Activated naive CD8-positive, alpha-beta T cell (primary cell): ENCODE data around the gene BRD2.
"Not testable (repeated sequence)": the region's sequence is repeated elsewhere in the genome, so short reads cannot be mapped to it uniquely, and the experiment has no call there.

Source experiments
- H3K27ac Mint-ChIP-seq: one replicate; pipeline ENCODE4 v1.8.0; 2021; ENCODE audit warnings: mixed read lengths
- H3K27me3 Mint-ChIP-seq: one replicate; pipeline ENCODE4 v1.8.0; 2021; ENCODE audit warnings: mixed read lengths
- H3K36me3 Mint-ChIP-seq: one replicate; pipeline ENCODE4 v1.8.0; 2021; ENCODE audit warnings: mixed read lengths
- H3K4me1 Mint-ChIP-seq: one replicate; pipeline ENCODE4 v1.8.0; 2021; ENCODE audit warnings: low read depth, mixed read lengths
- H3K4me3 Mint-ChIP-seq: one replicate; pipeline ENCODE4 v1.8.0; 2021; ENCODE audit warnings: mild to moderate bottlenecking, mixed read lengths
- H3K9me3 Mint-ChIP-seq: one replicate; pipeline ENCODE4 v1.8.0; 2021; ENCODE audit warnings: low read depth, mixed read lengths

BRD2 gene

GRCh38 chr6:32968093-32968866 is at the start of gene BRD2:
BRD2 (plus strand) TSS chr6:32968594; CDS start chr6:32972899, 4,305 bp downstream.
- H3K27ac Mint-ChIP-seq: peak within 1 kb of the TSS; percentile 100
- H3K4me1 Mint-ChIP-seq: peaks cover 39% of the 10 kb centered on the region
- peaks cover 7% of the 10 kb centered on the region for H3K36me3 Mint-ChIP-seq
- H3K27me3 Mint-ChIP-seq: no peaks in the 10 kb centered on the region
- H3K9me3 Mint-ChIP-seq: no peaks in the 10 kb centered on the region
- H3K4me3 Mint-ChIP-seq: peak within 1 kb of the TSS; percentile 98

GRCh38 chr6:32920715-32921114 is 47.7 kb upstream of the BRD2 start:
- Mint-ChIP-seq H3K27me3 (peaks cover 8% of the 10 kb centered on the region), H3K4me1 (no peaks in the 10 kb centered on the region), H3K4me3 (no peak overlapping the region), H3K9me3 (no peaks in the 10 kb centered on the region), H3K27ac (no peak overlapping the region), H3K36me3 (no peaks in the 10 kb centered on the region)

GRCh38 chr6:32922083-32922482 is 46.3 kb upstream of the BRD2 start:
- Mint-ChIP-seq H3K36me3 (no peaks in the 10 kb centered on the region), H3K4me3 (no peak overlapping the region), H3K27me3 (peaks cover 8% of the 10 kb centered on the region), H3K27ac (no peak overlapping the region), H3K4me1 (no peaks in the 10 kb centered on the region), H3K9me3 (no peaks in the 10 kb centered on the region)

GRCh38 chr6:32931211-32931610 is 37.2 kb upstream of the BRD2 start:
- Mint-ChIP-seq H3K4me1 (no peaks in the 10 kb centered on the region), H3K27me3 (no peaks in the 10 kb centered on the region), H3K9me3 (no peaks in the 10 kb centered on the region), H3K36me3 (peaks cover 3% of the 10 kb centered on the region), H3K4me3 (no peak overlapping the region), H3K27ac (no peak overlapping the region)

- H3K4me3 Mint-ChIP-seq: no peak overlapping the region
- H3K27me3 Mint-ChIP-seq: no peaks in the 10 kb centered on the region
- H3K9me3 Mint-ChIP-seq: no peaks in the 10 kb centered on the region
- H3K27ac Mint-ChIP-seq: no peak overlapping the region
- no peaks in the 10 kb centered on the region for H3K4me1 Mint-ChIP-seq
- peaks cover 6% of the 10 kb centered on the region for H3K36me3 Mint-ChIP-seq
Measured at GRCh38 chr6:32932132-32932868, 36.1 kb upstream of the BRD2 start.

- H3K4me3 Mint-ChIP-seq: no peak overlapping the region
- H3K36me3 Mint-ChIP-seq: peaks cover 8% of the 10 kb centered on the region
- no peak overlapping the region for H3K27ac Mint-ChIP-seq
- peaks cover 3% of the 10 kb centered on the region for H3K4me1 Mint-ChIP-seq
- no peaks in the 10 kb centered on the region for H3K27me3 Mint-ChIP-seq
- no peaks in the 10 kb centered on the region for H3K9me3 Mint-ChIP-seq
Measured at GRCh38 chr6:32933661-32934085, 34.7 kb upstream of the BRD2 start.

- H3K27me3 Mint-ChIP-seq: no peaks in the 10 kb centered on the region
- H3K4me3 Mint-ChIP-seq: no peak overlapping the region
- H3K4me1 Mint-ChIP-seq: peaks cover 14% of the 10 kb centered on the region
- H3K9me3 Mint-ChIP-seq: no peaks in the 10 kb centered on the region
- peaks cover 8% of the 10 kb centered on the region for H3K36me3 Mint-ChIP-seq
- no peak overlapping the region for H3K27ac Mint-ChIP-seq
Measured at GRCh38 chr6:32935551-32936238, 32.7 kb upstream of the BRD2 start.

- Mint-ChIP-seq H3K27ac (no peak overlapping the region), H3K9me3 (no peaks in the 10 kb centered on the region), H3K4me3 (no peak overlapping the region), H3K36me3 (peaks cover 8% of the 10 kb centered on the region), H3K27me3 (no peaks in the 10 kb centered on the region), H3K4me1 (peaks cover 22% of the 10 kb centered on the region)
Measured at GRCh38 chr6:32936239-32937152, 31.9 kb upstream of the BRD2 start.

GRCh38 chr6:32937230-32937633 is 31.2 kb upstream of the BRD2 start:
- peaks cover 8% of the 10 kb centered on the region for H3K36me3 Mint-ChIP-seq
- no peak overlapping the region for H3K4me3 Mint-ChIP-seq
- peaks cover 29% of the 10 kb centered on the region for H3K4me1 Mint-ChIP-seq

GRCh38 chr6:32938494-32938893 is 29.9 kb upstream of the BRD2 start:
- H3K36me3 Mint-ChIP-seq: peaks cover 8% of the 10 kb centered on the region
- H3K4me1 Mint-ChIP-seq: peaks cover 42% of the 10 kb centered on the region
- H3K27ac Mint-ChIP-seq: no peak overlapping the region

More at GRCh38 chr6:32937230-32937633, 31.2 kb upstream of the BRD2 start:
- Mint-ChIP-seq H3K27ac (no peak overlapping the region), H3K27me3 (no peaks in the 10 kb centered on the region), H3K9me3 (no peaks in the 10 kb centered on the region)

GRCh38 chr6:32940656-32941213 is 27.7 kb upstream of the BRD2 start, which contains the start of gene HLA-DMB:
HLA-DMB (minus strand) TSS chr6:32941028; CDS start chr6:32940807, 221 bp downstream.
- Mint-ChIP-seq H3K4me3 (peak within 1 kb of the TSS; percentile 92), H3K27me3 (no peaks in the 10 kb centered on the region), H3K4me1 (peaks cover 63% of the 10 kb centered on the region), H3K27ac (peak within 1 kb of the TSS; percentile 91), H3K9me3 (no peaks in the 10 kb centered on the region), H3K36me3 (peaks cover 8% of the 10 kb centered on the region)

More at GRCh38 chr6:32938494-32938893, 29.9 kb upstream of the BRD2 start:
- Mint-ChIP-seq H3K9me3 (no peaks in the 10 kb centered on the region), H3K27me3 (no peaks in the 10 kb centered on the region), H3K4me3 (no peak overlapping the region)

GRCh38 chr6:32941214-32941768 is 27.1 kb upstream of the BRD2 start:
- Mint-ChIP-seq H3K27ac (peak overlapping the region; percentile 91), H3K4me1 (peaks cover 64% of the 10 kb centered on the region), H3K4me3 (peak overlapping the region; percentile 92), H3K36me3 (peaks cover 5% of the 10 kb centered on the region), H3K27me3 (no peaks in the 10 kb centered on the region), H3K9me3 (no peaks in the 10 kb centered on the region)

- Mint-ChIP-seq H3K4me1 (peaks cover 70% of the 10 kb centered on the region), H3K4me3 (peak overlapping the region; percentile 32), H3K27ac (peak overlapping the region; percentile 64)
- H3K27me3 Mint-ChIP-seq, H3K36me3 Mint-ChIP-seq, H3K9me3 Mint-ChIP-seq: not testable (repeated sequence)
Measured at GRCh38 chr6:32942555-32943123, 25.8 kb upstream of the BRD2 start.
